ENCODE measurements around the gene GPR137. TPM values are rescaled to one million over a fixed set of nuclear protein-coding genes. Genes with fewer than 3 reads are reported as not detected.

The GPR137 gene
- 15.4 TPM for polyA plus RNA-seq (2013, experiment 1 of 2)
- 16.1 TPM for polyA plus RNA-seq (2013, experiment 2 of 2)

DNA sequence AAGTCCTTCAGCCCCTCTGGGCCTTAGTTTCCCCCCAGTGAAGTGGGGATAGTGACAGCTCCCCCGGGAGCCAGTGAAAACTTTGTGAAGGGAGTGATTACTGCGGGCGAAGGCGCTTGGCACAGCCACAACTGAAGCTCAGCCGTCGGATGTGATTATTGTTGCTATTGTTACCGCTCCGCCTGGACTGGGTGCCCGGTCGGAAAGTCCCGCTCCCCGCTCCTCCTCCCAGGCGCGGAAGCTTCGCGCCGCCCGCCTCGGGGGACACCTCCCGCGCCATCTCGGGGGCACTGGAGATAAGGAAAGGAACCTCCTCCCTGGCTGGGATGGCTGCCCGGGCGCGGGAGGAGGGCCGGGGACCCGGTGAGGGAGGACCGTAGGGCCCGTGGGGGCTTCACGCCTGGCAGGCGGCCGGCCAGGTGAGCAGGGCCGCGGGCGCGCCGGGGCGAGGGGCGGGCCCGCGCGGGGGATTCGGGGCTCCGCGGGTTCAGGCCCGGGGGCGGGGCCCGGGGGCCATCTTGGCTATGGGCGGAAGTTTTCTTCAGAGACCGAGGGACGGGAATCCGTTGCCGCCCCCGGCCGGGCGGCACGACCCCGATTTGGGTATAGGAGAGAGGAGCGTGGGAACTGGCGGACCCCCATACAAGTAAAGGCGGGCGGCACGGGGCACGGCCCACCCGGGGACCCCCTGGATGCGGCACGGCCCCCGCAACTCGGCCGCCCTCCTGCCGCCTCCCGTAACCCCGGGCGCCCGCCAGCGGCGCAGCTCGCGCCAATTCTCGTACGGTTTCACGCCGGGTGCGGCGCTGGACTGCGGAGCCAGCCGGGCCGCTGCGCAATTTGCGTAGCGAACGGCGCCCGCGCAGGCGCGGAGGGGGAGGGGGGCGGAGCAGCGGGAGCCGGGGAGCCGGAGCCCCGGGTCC lies at the start of gene GPR137:
GPR137 (plus strand) TSS at position 887 of the 923 bp plus-strand sequence. CDS start 677 bp downstream, outside the sequence.
- Histone ChIP-seq H3K4me1 (ENCODE audit: control insufficient read depth, low read depth, low read length) (peaks cover 6% of the 10 kb centered on the region), H3K23ac (ENCODE audit: low read length) (peak within 1 kb of the TSS; percentile 11), H3K79me1 (ENCODE audit: low read length) (no peaks in the 10 kb centered on the region), H3K18ac (ENCODE audit: low read length) (peak within 1 kb of the TSS; percentile 75), H2BK15ac (replicated peaks; ENCODE audit: low read depth) (no peak within 1 kb of the TSS), H4K5ac (ENCODE audit: low read length) (no peak within 1 kb of the TSS), H4K8ac (ENCODE audit: low read depth, low read length) (no peak within 1 kb of the TSS), H3K79me2 (ENCODE audit: control insufficient read depth, insufficient read depth, low read length) (no peaks in the 10 kb centered on the region), H3K4ac (ENCODE audit: low read depth, low read length) (peak within 1 kb of the TSS; percentile 41), H3K27ac (ENCODE audit: low read depth, low read length) (peak within 1 kb of the TSS; percentile 66), H3K56ac (ENCODE audit: low read length) (peak within 1 kb of the TSS; percentile 93), H2BK5ac (ENCODE audit: low read length) (no peak within 1 kb of the TSS), H3K9ac (ENCODE audit: low read length) (peak within 1 kb of the TSS; percentile 92), H3K27me3 (ENCODE audit: insufficient read depth, low read length, poor library complexity) (peaks cover 2% of the 10 kb centered on the region), H2BK120ac (ENCODE audit: low read depth, low read length) (no peak within 1 kb of the TSS), H3K4me2 (ENCODE audit: low read length) (peak within 1 kb of the TSS; percentile 100), H2AK5ac (ENCODE audit: low read length) (no peak within 1 kb of the TSS), H3K4me3 (ENCODE audit: low read length) (peak within 1 kb of the TSS; percentile 81), H3K36me3 (ENCODE audit: control insufficient read depth, insufficient read depth, low read length) (no peaks in the 10 kb centered on the region)
- WGBS (ENCODE audit: extremely low coverage, insufficient coverage, low lambda C conversion rate), result no CpG with 5 or more reads among the region's 102 CpGs
- DNase-seq, result peak; percentile 66

- Histone ChIP-seq H3K79me1 (ENCODE audit: low read length) (peaks cover 2% of the 10 kb centered on the region), H3K18ac (ENCODE audit: low read length) (no peak overlapping the region), H3K4ac (ENCODE audit: low read depth, low read length) (no peak overlapping the region), H3K9ac (ENCODE audit: low read length) (no peak overlapping the region), H2AK5ac (ENCODE audit: low read length) (no peak overlapping the region), H3K4me1 (ENCODE audit: control insufficient read depth, low read depth, low read length) (peaks cover 8% of the 10 kb centered on the region), H3K36me3 (ENCODE audit: control insufficient read depth, insufficient read depth, low read length) (no peaks in the 10 kb centered on the region), H3K4me3 (ENCODE audit: low read length) (no peak overlapping the region), H3K56ac (ENCODE audit: low read length) (no peak overlapping the region), H3K27me3 (ENCODE audit: insufficient read depth, low read length, poor library complexity) (no peaks in the 10 kb centered on the region), H2BK120ac (ENCODE audit: low read depth, low read length) (no peak overlapping the region), H3K23ac (ENCODE audit: low read length) (no peak overlapping the region), H4K8ac (ENCODE audit: low read depth, low read length) (no peak overlapping the region), H4K5ac (ENCODE audit: low read length) (no peak overlapping the region), H3K27ac (ENCODE audit: low read depth, low read length) (no peak overlapping the region), H2BK5ac (ENCODE audit: low read length) (no peak overlapping the region), H3K4me2 (ENCODE audit: low read length) (no peak overlapping the region), H3K79me2 (ENCODE audit: control insufficient read depth, insufficient read depth, low read length) (peaks cover under 1% of the 10 kb centered on the region), H2BK15ac (replicated peaks; ENCODE audit: low read depth) (no peak overlapping the region)
- no peak for DNase-seq
- WGBS (ENCODE audit: extremely low coverage, insufficient coverage, low lambda C conversion rate), result no CpG with 5 or more reads among the region's 12 CpGs
Measured at GRCh38 chr11:64237484-64237951, 48.1 kb upstream of the GPR137 start.

- Histone ChIP-seq H3K4me3 (ENCODE audit: low read length) (no peak overlapping the region), H2AK5ac (ENCODE audit: low read length) (no peak overlapping the region), H3K18ac (ENCODE audit: low read length) (no peak overlapping the region), H2BK5ac (ENCODE audit: low read length) (no peak overlapping the region), H3K27me3 (ENCODE audit: insufficient read depth, low read length, poor library complexity) (no peaks in the 10 kb centered on the region), H3K4me1 (ENCODE audit: control insufficient read depth, low read depth, low read length) (peaks cover 8% of the 10 kb centered on the region), H3K27ac (ENCODE audit: low read depth, low read length) (no peak overlapping the region), H3K4ac (ENCODE audit: low read depth, low read length) (no peak overlapping the region), H2BK15ac (replicated peaks; ENCODE audit: low read depth) (no peak overlapping the region), H3K56ac (ENCODE audit: low read length) (no peak overlapping the region), H3K36me3 (ENCODE audit: control insufficient read depth, insufficient read depth, low read length) (no peaks in the 10 kb centered on the region), H3K4me2 (ENCODE audit: low read length) (no peak overlapping the region), H3K23ac (ENCODE audit: low read length) (no peak overlapping the region), H3K79me2 (ENCODE audit: control insufficient read depth, insufficient read depth, low read length) (peaks cover 4% of the 10 kb centered on the region), H4K5ac (ENCODE audit: low read length) (no peak overlapping the region), H4K8ac (ENCODE audit: low read depth, low read length) (no peak overlapping the region), H3K9ac (ENCODE audit: low read length) (no peak overlapping the region), H2BK120ac (ENCODE audit: low read depth, low read length) (no peak overlapping the region), H3K79me1 (ENCODE audit: low read length) (peaks cover 4% of the 10 kb centered on the region)
- DNase-seq, result no peak
- no CpG with 5 or more reads among the region's 9 CpGs for WGBS (ENCODE audit: extremely low coverage, insufficient coverage, low lambda C conversion rate)
Measured at GRCh38 chr11:64238076-64238475, 47.6 kb upstream of the GPR137 start.

DNA sequence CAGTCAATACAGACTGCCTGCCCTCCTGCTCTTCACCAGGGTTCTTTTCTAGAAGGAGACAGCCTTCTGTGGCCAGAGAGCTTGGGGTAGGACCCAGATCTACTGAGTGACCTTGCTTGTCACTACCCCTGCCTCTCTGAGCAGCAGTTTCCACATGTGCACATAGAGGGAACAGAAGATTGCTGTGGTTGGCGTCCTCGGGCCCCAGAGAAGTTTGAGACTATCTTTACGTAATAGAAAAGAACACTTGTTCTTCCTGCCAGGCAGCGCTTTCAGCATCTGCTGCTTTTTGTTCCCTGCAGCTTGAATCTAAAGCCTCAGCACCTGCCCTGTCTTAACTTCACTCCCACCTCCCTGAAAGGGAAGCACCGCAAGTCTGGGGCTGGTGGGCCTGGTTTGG lies 46.6 kb upstream of the GPR137 start:
- DNase-seq, result no peak
- no CpG with 5 or more reads among the region's 5 CpGs for WGBS (ENCODE audit: extremely low coverage, insufficient coverage, low lambda C conversion rate)

GRCh38 chr11:64239662-64240434 lies 45.8 kb upstream of the GPR137 start:
- no peak overlapping the region for H4K8ac ChIP-seq (ENCODE audit: low read depth, low read length)
- H2AK5ac ChIP-seq (ENCODE audit: low read length), result peak overlapping the region; percentile 90
- H3K4ac ChIP-seq (ENCODE audit: low read depth, low read length), result no peak overlapping the region
- H3K4me3 ChIP-seq (ENCODE audit: low read length), result no peak overlapping the region
- WGBS (ENCODE audit: extremely low coverage, insufficient coverage, low lambda C conversion rate), result no CpG with 5 or more reads among the region's 11 CpGs
- no peak overlapping the region for H3K27ac ChIP-seq (ENCODE audit: low read depth, low read length)
- peak overlapping the region; percentile 96 for H3K9ac ChIP-seq (ENCODE audit: low read length)
- DNase-seq, result no peak
- H2BK120ac ChIP-seq (ENCODE audit: low read depth, low read length), result no peak overlapping the region
- H3K79me2 ChIP-seq (ENCODE audit: control insufficient read depth, insufficient read depth, low read length), result peaks cover 8% of the 10 kb centered on the region
- peaks cover 7% of the 10 kb centered on the region for H3K79me1 ChIP-seq (ENCODE audit: low read length)
- peaks cover 1% of the 10 kb centered on the region for H3K36me3 ChIP-seq (ENCODE audit: control insufficient read depth, insufficient read depth, low read length)
- H3K4me2 ChIP-seq (ENCODE audit: low read length), result peak overlapping the region; percentile 83
- no peak overlapping the region for H4K5ac ChIP-seq (ENCODE audit: low read length)
- no peak overlapping the region for H2BK5ac ChIP-seq (ENCODE audit: low read length)
- H3K4me1 ChIP-seq (ENCODE audit: control insufficient read depth, low read depth, low read length), result peaks cover 6% of the 10 kb centered on the region
- peak overlapping the region; percentile 97 for H3K56ac ChIP-seq (ENCODE audit: low read length)
- no peak overlapping the region for H3K23ac ChIP-seq (ENCODE audit: low read length)
- no peaks in the 10 kb centered on the region for H3K27me3 ChIP-seq (ENCODE audit: insufficient read depth, low read length, poor library complexity)
- no peak overlapping the region for H3K18ac ChIP-seq (ENCODE audit: low read length)
- H2BK15ac ChIP-seq (replicated peaks; ENCODE audit: low read depth), result no peak overlapping the region

More for the DNA sequence above, 46.6 kb upstream of the GPR137 start:
- no peak overlapping the region for H3K56ac ChIP-seq (ENCODE audit: low read length)
- H3K4me2 ChIP-seq (ENCODE audit: low read length), result no peak overlapping the region
- H2BK15ac ChIP-seq (replicated peaks; ENCODE audit: low read depth), result no peak overlapping the region
- no peaks in the 10 kb centered on the region for H3K27me3 ChIP-seq (ENCODE audit: insufficient read depth, low read length, poor library complexity)
- H2BK120ac ChIP-seq (ENCODE audit: low read depth, low read length), result no peak overlapping the region
- H3K4ac ChIP-seq (ENCODE audit: low read depth, low read length), result no peak overlapping the region
- H2BK5ac ChIP-seq (ENCODE audit: low read length), result no peak overlapping the region
- peaks cover 1% of the 10 kb centered on the region for H3K36me3 ChIP-seq (ENCODE audit: control insufficient read depth, insufficient read depth, low read length)
- no peak overlapping the region for H4K5ac ChIP-seq (ENCODE audit: low read length)
- H4K8ac ChIP-seq (ENCODE audit: low read depth, low read length), result no peak overlapping the region
- H3K9ac ChIP-seq (ENCODE audit: low read length), result no peak overlapping the region
- peaks cover 7% of the 10 kb centered on the region for H3K79me1 ChIP-seq (ENCODE audit: low read length)
- H2AK5ac ChIP-seq (ENCODE audit: low read length), result no peak overlapping the region
- H3K27ac ChIP-seq (ENCODE audit: low read depth, low read length), result no peak overlapping the region
- no peak overlapping the region for H3K18ac ChIP-seq (ENCODE audit: low read length)
- H3K4me1 ChIP-seq (ENCODE audit: control insufficient read depth, low read depth, low read length), result peaks cover 6% of the 10 kb centered on the region
- no peak overlapping the region for H3K23ac ChIP-seq (ENCODE audit: low read length)
- H3K4me3 ChIP-seq (ENCODE audit: low read length), result no peak overlapping the region
- peaks cover 7% of the 10 kb centered on the region for H3K79me2 ChIP-seq (ENCODE audit: control insufficient read depth, insufficient read depth, low read length)

Measured in mesendoderm (in vitro differentiated cells).